G401 (cell line): ENCODE measurements around the gene PRR33. TPM values are rescaled to one million over a fixed set of nuclear protein-coding genes. Genes with fewer than 3 reads are reported as not detected.
"Not testable (repeated sequence)": the region's sequence is repeated elsewhere in the genome, so short reads cannot be mapped to it uniquely, and the experiment has no call there.

Experiments used
- DNase-seq: peaks from one replicate; pipeline ENCODE4 v3.0.0-alpha.2; 2015; ENCODE audit warnings: low spot score
- in situ Hi-C: cut with HindIII; loops from 2 replicates; pipeline ENCODE4 v1.10.0; 2016; ENCODE audit warnings: low sequenced_read_pairs, mixed read lengths
- total RNA-seq: library from RNA; depleted of rRNA; stranded (reverse); fragments of >200 nt; shearing (Covaris generic); gene quantifications from 2 replicates; pipeline ENCODE4 v1.2.3, GENCODE V29; 2014

PRR33 gene
- total RNA-seq, 1 experiment from 2014 or later: not detected

DNA sequence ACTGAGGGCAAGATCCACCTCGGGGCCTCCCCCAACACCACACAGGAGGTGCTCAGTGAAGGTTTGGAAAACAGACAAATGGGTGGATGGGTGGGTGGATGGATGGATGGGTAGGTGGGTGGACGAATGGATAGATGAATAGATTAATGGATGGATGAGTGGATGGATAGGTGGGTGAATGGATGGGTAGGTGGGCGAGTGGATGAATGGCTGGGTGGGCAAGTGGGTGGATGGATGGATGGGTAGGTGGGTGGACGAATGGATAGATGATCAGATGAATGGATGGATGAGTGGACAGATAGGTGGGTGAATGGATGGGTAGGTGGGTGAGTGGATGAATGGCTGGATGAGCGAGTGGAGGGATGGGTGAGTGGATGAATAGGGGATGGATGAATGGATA is 863 bp upstream of the PRR33 start:
- in situ Hi-C loops: no loop called here
- DNase-seq: no peak

DNA sequence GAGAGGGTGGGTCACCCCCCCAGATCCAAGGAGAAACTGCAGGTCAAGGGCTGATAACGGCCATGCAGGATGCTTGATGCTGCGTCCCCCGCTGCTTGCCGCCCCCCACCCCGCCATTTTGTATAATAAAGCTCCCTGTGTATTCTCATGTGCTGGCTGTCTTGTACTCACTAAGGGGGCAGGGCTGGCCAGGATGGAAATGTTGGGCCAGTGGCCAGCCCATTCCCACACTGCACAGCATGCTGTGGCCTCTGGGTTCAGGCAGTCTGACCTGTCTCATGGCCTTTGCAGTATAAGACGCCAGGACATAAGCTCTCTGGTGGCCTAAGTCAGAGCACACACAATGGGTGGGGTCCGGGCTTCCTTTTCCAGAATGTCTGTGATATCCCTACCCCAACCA is 421 bp upstream of the PRR33 start:
- in situ Hi-C loops: no loop called here
- DNase-seq: no peak

DNA sequence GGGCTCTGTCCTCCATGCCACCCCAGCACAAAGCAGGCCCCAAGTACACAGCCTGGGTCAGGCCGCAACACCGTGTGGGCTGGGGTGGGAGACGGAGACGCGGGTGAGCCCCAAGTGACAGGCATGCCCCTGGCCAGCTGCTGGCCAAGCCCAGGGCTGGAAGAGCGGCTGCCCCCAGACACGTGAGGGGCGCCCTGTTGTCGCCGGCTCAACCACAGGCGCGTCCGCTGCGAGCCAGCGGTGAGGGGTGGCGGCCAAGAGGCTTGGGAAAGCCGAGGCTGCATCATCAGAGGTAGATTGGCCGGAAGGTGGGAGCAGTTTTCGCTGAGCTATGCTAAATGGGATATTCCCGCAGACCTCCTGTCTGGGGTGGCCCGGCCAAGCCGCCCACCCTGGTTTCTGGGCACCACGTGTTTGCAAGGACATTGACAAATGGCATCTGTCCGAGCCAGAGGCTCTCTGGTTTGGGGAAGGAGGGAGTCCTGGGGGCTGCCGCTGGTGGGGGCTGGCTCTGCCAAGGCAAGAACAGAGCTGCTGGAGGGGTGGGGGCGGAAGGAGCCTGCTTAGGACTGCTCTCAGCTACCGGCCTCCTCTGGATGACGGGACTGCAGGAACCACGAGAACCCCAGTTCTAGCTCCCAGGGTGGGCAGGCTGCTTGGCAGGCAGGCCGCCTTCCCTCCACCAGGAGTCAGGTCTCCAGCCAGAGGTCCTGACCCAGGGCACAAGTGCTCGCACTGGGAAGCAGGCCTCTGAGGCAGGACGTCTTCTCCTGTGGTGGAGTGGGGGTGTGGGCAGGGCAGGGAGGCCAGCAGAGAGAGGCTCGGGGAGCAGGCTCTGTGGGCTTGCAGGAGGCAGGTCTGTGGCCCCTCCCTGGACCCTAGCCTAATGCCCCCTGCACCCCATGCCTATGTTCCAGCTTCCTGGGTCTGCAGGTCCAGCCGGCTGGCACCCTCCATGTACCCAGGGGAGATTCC is 552 bp downstream of the PRR33 start:
- in situ Hi-C loops: no loop called here
- DNase-seq: no peak

DNA sequence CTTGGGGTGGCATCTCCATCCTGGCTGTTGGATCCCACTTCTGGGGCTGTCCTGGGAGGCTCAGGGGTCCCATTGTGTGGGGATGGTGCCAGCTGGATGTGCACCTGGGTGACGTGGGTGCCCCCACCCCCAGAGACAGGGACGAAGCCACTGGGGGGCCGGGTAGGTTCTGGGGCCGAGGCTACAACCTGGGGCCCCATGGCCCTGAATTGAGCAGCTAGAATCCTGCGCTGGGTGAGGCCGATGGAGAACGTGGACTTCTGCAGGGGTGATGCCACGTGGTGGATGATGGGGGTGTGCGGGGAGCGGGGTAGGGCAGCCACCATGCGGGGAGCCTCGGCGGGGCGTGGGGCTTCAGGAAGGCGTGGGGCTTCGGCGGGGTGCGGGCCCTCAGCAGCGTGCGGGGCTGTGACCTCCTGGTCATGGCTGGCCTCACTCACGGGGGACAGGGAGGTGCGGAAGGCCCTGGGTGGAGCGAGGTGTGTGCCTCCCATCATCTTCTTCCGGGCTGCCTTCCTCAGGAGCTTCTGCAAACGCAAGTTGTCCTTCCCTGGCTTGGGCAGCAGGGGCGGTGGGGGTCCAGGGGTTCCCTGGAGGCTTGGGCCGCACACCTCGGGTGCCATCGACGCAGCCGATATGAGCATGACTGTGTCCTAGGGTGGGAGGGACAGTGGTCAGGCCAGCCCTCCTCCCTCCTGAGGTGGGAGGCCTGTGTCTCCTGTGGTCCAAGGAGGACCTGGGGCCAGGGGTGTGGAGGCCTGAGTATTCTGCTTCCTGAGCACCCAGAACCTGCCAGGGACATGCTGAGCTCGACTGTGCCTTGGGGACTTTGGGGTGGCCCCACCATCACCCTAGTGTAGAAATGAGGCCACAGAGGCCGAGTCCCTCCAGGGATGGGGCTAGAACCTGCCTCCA is 1.5 kb downstream of the PRR33 start:
- in situ Hi-C loops: no loop called here

DNA sequence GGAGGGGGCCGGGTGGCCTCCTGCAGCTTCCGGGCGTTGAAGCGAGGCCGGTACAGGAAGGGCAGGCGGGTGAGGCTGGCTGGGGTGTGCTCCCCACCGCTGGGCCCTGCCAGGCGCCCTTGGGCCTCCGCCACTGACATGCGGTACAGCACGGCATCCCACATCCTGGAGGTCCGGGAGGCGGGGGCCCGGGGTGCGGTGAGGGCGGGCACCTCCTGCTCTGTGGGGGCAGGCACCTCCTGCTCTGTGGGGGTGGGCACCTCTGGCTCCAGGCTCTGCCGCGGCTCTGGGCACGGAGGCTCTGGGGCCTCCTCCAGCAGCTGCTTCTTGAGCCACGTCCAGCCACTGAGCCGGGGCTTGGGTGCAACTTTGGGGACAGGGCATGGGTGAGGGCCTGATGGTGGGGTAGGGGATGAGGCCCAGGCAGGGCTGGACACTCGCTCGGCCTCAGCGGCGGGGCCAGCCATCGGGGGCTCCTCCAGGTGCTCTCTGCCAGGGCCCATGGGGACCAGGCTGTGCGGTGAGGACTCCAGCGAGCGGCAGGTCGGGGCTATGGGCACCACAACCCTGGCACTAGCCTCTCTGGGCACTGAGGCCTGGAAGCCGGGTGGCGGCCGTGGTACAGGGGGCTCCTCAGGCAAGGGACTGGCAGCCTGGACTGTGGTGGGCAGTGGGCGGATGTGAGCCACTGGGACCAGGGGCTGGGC is 2.3 kb downstream of the PRR33 start:
- no peak for DNase-seq

More for the DNA sequence above, 1.5 kb downstream of the PRR33 start:
- DNase-seq: no peak

DNA sequence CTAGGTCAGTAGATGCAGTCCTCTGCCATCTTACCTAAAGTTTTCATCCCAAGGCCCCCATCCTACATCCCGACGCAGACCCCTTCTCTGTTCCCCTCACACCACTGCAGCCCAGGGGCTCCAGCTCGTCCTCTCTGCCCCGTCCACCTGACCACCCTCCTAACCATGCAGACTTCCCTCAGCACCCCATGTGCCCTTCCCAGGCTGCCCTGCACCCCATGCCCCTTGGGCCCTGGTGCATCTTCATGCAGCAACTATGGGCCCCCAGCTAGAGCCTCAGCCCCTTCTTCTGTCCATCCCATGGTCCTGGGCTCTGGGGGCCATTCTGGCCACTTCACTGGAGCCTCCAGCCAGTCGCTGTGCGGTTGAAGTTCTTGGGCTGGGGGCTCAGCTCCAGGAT is 2.9 kb downstream of the PRR33 start:
- DNase-seq: no peak
- in situ Hi-C loops: no loop called here

More for the DNA sequence above, 2.3 kb downstream of the PRR33 start:
- in situ Hi-C loops: no loop called here

DNA sequence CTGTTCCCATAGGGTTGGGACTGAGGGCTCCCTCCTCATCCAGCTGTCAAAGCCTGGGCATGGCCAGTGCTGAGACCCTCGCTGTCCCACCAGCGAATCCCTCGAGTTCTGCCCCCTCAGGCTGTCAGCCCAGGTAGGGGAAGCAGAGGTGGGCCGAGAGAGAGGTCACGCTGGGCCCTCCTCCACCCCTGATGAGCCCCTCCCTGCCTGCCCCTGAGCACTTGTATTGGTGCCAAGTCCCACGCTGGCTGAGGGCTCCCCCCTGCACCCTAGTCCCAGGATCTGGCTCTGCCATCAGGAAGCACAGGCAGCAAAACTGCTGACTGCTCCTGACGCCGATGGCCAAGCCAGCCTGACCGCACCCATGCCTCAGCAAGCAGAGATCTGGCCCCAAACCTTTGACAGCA is 3.3 kb downstream of the PRR33 start:
- no peak for DNase-seq
- in situ Hi-C loops: no loop called here

DNA sequence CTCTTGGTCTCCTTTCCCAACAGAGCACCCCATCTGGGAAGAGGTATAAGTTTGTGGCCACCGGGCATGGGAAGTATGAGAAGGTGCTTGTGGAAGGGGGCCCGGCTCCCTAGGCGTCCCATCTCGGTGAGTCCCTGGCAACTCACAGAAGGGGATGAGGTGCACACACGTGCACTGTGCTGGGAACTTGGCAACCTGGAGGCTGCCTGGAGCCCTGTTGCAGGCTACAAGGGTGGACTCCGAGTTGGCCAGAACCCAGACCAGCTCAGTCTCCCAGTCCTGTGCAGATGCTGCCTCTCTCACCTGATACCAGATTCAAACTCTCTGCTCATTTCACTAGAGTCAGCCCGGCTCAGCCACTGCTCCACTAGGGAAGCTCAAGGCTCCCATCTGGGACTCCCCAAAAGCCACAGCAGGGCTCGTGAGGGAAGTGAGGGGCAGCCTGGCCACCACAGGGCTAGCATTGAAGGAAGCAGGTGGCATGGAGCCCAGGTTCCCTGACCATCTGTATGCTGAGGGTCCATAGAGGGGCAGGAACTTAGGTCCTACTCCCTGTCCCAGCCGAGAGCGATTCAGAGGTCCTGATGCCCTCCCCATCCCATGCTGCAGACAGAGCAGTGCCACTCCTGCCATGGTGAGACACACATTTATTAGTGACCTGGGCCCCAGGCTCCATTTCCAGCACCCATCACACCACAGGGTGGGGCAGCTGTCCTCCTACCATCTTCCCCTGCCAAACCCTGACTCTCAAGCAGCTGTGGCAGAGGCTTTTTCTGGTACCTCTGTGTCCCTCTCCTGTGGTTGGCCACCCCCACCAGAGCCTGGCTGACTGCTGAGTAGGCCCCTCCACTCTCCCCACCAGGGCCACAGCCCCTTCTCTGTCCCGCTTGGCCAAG is 4.0 kb downstream of the PRR33 start:
- in situ Hi-C loops: no loop called here

DNA sequence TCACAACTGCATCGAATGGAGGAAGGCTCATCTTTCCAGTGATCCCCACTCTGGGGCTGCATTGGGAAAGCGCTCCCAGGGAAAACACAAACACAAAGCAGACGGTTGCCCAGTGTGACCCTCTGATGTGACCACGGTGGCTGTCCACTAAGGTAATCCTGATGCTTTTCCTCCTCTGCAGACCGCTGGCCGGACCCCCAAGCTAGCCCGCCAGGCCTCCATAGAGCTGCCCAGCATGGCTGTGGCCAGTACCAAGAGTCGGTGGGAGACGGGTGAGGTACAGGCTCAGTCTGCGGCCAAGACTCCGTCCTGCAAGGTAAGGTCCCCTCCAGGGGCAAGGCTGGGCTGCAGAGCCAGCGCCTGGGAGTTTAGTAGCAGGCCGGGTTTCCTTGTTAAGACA is 5.1 kb downstream of the PRR33 start:
- in situ Hi-C loops, DNase-seq: not testable (repeated sequence)

More for the DNA sequence above, 4.0 kb downstream of the PRR33 start:
- no peak for DNase-seq

DNA sequence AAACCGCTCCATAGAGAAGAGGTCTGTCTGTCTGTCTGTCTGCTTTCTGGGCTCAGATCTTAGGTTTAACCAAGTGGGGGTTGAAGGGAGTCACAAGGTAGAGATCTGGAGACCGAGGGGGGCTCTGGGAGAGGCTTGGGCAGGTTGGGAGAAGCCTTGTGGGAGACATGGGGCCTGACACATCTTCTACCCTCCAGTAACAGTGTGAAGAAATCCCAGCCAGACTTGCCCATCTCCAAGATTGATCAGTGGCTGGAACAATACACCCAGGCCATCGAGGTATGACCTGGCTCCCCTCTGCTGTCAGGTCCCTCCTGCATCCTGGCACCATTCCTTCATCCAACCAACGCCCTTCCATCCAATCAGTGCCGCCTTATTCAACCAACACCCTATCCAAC is 7.4 kb downstream of the PRR33 start:
- DNase-seq: no peak
- in situ Hi-C loops: no loop called here

DNA sequence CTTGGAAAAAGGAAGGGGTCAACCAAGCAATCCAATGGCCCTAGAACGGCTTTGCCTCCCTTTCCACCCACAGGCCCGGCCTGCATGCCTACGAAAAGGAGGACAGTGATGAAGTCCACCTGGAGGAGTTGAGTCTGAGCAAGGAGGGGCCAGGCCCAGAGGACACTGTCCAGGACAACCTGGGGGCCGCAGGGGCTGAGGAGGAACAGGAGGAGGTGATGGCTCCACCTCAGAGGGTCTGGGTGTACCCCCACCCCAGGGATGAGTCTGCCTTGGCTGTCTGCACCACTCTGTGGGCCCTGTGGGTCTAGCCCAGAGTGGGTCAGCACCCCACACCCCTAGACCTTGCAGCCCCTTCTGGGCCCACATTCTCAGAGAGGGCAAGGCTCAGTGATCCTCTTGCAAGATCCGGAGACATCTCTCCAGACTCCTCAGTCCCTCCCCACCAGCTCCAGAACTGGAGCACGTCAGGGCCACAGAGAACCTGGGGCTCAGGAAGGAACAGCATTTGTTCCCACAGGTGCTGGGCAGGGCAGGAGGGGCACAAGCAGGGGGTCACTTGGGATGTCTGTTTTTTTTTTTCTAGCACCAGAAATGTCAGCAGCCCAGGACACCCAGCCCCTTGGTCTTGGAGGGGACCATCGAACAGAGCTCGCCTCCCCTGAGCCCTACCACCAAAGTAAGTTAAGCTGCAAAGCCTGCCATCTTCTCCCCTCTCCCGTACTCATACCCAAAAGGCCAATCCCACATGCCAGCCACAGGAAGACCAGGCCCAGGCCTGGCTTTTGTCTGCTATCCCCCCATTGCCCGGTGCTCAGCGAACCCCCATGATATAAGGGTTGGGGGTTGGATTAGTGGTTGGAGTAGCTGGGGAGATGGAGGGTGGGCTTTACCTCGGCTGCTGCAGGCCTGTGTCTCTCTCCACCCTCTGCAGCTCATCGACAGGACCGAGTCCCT is 8.1 kb downstream of the PRR33 start:
- in situ Hi-C loops: no loop called here
- no peak for DNase-seq

DNA sequence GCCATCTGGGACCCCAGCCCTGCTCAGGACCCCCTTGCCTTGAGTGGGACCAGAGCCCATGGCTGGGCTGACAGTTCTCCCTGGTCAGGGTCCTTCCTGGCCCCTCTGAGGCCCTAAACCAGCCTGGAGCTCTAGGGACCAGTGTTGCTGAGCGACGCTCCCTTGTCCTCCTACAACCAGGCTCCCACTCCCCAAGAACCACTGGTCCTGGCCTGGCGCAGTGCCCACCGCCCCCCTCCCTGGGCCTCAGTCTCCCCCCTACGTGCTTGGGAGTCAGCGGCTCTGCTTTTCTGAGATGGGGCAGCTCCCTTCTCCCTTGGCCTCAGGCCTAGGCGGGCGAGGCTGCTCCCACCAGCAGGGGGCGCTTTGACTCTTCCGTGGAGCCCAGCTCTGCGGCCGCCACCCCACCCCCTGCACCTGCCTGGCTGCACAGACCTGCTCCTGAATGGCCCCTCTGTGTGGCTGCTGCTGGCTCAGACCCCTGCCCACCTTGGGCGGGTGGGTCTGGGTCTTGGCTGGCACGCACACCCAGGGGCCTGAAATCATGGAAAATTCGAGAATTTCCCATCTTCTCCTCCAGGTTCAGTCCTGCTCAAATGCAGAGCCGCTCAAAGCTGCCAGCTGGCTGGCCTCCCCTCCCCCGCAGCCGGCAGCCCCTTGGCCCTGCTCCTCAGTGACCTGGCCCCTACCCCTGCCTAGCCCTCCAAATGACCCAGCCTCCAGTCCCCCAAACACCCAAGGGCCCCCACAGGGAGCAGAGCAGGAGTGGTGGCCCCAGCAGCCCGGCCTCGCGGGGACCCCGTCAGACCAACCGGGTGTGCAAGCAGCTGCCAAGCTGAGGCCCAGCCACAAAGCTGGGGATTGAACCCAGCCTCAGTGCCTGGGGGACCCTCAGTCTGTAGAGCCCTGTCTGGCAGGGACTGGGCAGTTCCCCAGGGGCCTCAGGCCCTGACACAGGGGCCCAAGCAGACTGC is 9.1 kb downstream of the PRR33 start:
- DNase-seq: peak; percentile 33
- in situ Hi-C loops: no loop called here

DNA sequence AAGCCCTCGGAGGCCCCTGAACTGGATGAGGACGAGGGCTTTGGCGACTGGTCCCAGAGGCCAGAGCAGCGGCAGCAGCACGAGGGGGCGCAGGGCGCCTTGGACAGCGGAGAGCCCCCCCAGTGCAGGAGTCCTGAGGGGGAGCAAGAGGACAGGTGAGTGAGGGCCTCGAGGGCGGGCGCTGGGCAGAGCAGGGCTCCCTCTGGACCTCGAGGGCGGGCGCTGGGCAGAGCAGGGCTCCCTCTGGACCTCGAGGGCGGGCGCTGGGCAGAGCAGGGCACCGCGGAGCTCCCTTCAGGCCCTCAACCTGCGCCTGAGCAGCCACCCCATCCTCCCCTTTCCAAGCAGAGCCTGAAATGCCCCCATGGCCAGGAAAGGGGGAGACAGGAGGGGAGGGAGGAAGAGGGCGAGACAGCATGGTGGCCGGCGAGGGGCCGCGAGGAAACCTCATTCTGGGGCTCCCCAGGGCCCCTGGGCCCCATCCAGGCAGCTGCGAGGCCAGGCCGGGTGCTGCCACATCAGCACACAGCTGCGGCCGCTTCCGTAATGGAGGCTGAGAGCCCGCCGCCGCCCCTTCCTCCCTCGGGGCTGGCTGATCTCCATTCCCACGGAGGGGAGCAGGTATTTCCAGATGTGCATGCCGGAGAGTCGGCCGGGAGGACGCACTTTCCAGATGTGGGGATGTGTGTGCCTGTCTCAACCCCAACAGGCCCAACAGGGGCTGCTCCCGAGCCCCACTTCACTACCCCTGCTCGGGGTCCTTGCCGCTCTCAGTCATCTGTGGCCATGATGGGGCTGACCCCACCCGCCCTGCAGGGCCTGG is 10.0 kb downstream of the PRR33 start:
- in situ Hi-C loops: no loop called here
- no peak for DNase-seq

DNA sequence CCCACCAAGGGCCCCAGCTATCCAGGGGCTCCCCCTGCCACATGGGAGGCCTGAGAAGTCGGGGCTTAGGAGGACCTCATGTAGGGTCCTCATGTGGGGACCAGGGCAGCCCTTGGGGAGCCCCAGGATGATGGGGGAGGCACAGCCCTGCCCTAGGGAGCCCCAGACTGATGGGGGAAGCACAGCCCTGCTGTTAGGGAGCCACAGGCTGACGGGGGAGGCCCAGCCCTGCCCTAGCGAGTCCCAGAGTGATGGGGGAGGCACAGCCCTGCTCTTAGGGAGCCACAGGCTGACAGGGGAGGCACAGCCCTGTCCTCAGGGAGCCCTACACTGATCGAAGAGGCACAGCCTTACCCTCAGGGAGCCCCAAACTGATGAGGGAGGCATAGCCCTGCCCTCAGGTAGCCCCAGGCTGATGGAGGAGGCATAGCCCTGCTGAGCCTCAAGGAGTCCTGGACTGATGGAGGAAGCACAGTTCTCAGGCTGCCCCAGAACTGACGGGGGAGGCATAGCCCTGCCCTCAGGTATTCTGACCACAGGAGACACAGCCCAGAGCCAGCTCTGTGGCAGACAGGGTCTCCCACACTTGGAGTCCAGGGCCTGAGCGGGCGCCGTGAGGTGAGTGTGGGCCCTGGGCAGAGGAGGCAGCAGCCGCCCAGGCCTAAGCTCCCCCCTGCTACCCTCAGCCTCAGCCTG is 10.8 kb downstream of the PRR33 start:
- in situ Hi-C loops: no loop called here
- DNase-seq: no peak
